ENCODE measurements around the gene IMPACT.
A peak's percentile ranks its signal among the peaks of the same experiment; 100 is the strongest.

Gene IMPACT

GRCh38 chr18:24485681-24486080 lies 59.2 kb downstream of the IMPACT start:
- Histone ChIP-seq H2AFZ (ENCODE audit: low read length) (no peak overlapping the region), H3K79me2 (ENCODE audit: low read length) (no peaks in the 10 kb centered on the region), H3K9ac (ENCODE audit: low read length) (no peak overlapping the region), H4K20me1 (ENCODE audit: insufficient read depth, low read length) (no peaks in the 10 kb centered on the region), H3K27me3 (replicated peaks; ENCODE audit: insufficient read depth, low read length) (no peaks in the 10 kb centered on the region), H3K4me3 (ENCODE audit: low read length) (no peak overlapping the region), H3K27ac (ENCODE audit: low read length) (no peak overlapping the region), H3K9me2 (replicated peaks; ENCODE audit: insufficient read depth, low read length) (no peaks in the 10 kb centered on the region), H3K4me1 (ENCODE audit: low read length) (peaks cover 4% of the 10 kb centered on the region; the same call in 1 of the 2 replicates), H3K36me3 (replicated peaks; ENCODE audit: insufficient read depth, low read length) (no peaks in the 10 kb centered on the region), H3F3A (ENCODE audit: insufficient read depth, low read length) (0 out of 2 replicates have a peak, but pooled peaks cover 2% of the 10 kb centered on the region), H3K4me2 (ENCODE audit: low read depth, low read length) (no peak overlapping the region), H3K9me3 (replicated peaks; ENCODE audit: insufficient read depth, low read length) (no peaks in the 10 kb centered on the region)
- no peak for DNase-seq
- TF ChIP-seq EZH2phosphoT487 (IDR thresholded peaks at IDR 0.05; ENCODE audit: low read length): no peak
- TF ChIP-seq EZH2 (optimal IDR thresholded peaks at IDR 0.05; ENCODE audit: low read depth, low read length): no peak

- no peak overlapping the region for H3K27ac ChIP-seq (ENCODE audit: low read length)
- peaks cover 6% of the 10 kb centered on the region for H3K4me1 ChIP-seq (ENCODE audit: low read length)
- H3K4me3 ChIP-seq (ENCODE audit: low read length): no peak overlapping the region
- no peaks in the 10 kb centered on the region for H4K20me1 ChIP-seq (ENCODE audit: insufficient read depth, low read length)
- H3K36me3 ChIP-seq (replicated peaks; ENCODE audit: insufficient read depth, low read length): no peaks in the 10 kb centered on the region
- H2AFZ ChIP-seq (ENCODE audit: low read length): no peak overlapping the region
- H3K9me2 ChIP-seq (replicated peaks; ENCODE audit: insufficient read depth, low read length): no peaks in the 10 kb centered on the region
- no peaks in the 10 kb centered on the region for H3K9me3 ChIP-seq (replicated peaks; ENCODE audit: insufficient read depth, low read length)
- no peak overlapping the region for H3K9ac ChIP-seq (ENCODE audit: low read length)
- DNase-seq: no peak
- TF ChIP-seq CTCF (IDR thresholded peaks at IDR 0.05; ENCODE audit: low read length) (no peak), EZH2phosphoT487 (IDR thresholded peaks at IDR 0.05; ENCODE audit: low read length) (no peak), EZH2 (optimal IDR thresholded peaks at IDR 0.05; ENCODE audit: low read depth, low read length) (no peak)
- H3K27me3 ChIP-seq (replicated peaks; ENCODE audit: insufficient read depth, low read length): no peaks in the 10 kb centered on the region
- no peak overlapping the region for H3K4me2 ChIP-seq (ENCODE audit: low read depth, low read length)
- no peaks in the 10 kb centered on the region for H3K79me2 ChIP-seq (ENCODE audit: low read length)
- peaks cover 4% of the 10 kb centered on the region; the same call in 1 of the 2 replicates for H3F3A ChIP-seq (ENCODE audit: insufficient read depth, low read length)
Measured at GRCh38 chr18:24486684-24487083, 60.2 kb downstream of the IMPACT start.

DNA sequence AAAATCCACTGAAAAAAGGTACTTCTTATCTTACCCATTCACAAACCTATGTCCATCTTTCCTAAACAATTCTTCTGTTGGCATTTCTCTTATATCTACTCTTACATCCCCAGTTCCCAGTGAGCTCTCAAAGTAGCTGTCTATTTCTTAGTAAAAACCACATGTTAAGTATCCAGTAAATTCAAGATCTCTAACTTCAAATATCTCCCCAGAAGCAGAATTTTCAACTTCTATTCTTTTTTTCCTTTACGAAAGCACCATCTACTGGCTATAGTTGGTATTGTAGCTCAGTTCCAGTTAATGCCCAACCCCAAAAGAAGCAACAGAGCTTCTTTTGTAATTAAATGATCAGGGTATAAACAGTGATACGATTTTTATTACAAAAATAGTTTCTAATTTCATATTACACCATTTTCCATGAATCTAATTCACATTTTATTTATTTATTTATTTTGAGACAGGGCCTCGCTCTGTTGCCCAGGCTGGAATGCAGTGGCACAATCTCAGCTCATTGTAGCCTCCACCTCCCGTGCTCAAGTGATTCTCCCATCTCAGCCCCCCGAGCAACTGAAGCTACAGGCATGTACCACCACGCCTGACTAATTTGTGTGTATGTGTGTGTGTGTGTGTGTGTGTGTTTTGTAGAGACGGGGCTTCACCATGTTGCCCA lies 62.5 kb downstream of the IMPACT start:
- H3K9ac ChIP-seq (ENCODE audit: low read length): no peak overlapping the region
- H3K27me3 ChIP-seq (replicated peaks; ENCODE audit: insufficient read depth, low read length): no peaks in the 10 kb centered on the region
- TF ChIP-seq EZH2phosphoT487 (IDR thresholded peaks at IDR 0.05; ENCODE audit: low read length) (no peak), CTCF (IDR thresholded peaks at IDR 0.05; ENCODE audit: low read length) (peak; percentile 76)
- H3K4me1 ChIP-seq (ENCODE audit: low read length): peaks cover 12% of the 10 kb centered on the region
- no peaks in the 10 kb centered on the region for H3K9me2 ChIP-seq (replicated peaks; ENCODE audit: insufficient read depth, low read length)
- H4K20me1 ChIP-seq (ENCODE audit: insufficient read depth, low read length): no peaks in the 10 kb centered on the region
- no peak overlapping the region for H3K4me3 ChIP-seq (ENCODE audit: low read length)
- H3K27ac ChIP-seq (ENCODE audit: low read length): no peak overlapping the region
- no peak overlapping the region for H3K4me2 ChIP-seq (ENCODE audit: low read depth, low read length)
- no peak overlapping the region for H2AFZ ChIP-seq (ENCODE audit: low read length)
- H3K9me3 ChIP-seq (replicated peaks; ENCODE audit: insufficient read depth, low read length): no peaks in the 10 kb centered on the region
- no peaks in the 10 kb centered on the region for H3K79me2 ChIP-seq (ENCODE audit: low read length)
- peaks cover 18% of the 10 kb centered on the region for H3F3A ChIP-seq (ENCODE audit: insufficient read depth, low read length)
- peak; percentile 66 for DNase-seq
- no peaks in the 10 kb centered on the region for H3K36me3 ChIP-seq (replicated peaks; ENCODE audit: insufficient read depth, low read length)

DNA sequence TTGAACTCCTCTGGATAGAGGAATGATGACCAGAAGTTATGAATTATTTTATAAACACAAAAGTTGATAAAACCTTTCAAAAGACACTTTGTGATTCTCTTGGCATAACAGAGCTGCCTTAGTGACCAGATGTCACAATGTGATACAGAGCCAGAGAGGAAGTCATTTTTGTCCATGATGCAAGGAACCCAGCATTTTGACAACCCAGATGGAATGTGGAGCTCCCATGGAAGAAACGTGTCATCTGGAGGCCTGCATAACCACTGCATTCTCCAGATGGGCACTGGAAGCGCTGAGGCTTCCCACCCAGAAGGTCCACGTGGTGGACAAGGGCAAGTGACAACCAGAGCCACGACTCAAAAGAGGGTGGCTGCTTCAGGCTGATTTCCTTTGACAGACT lies 64.1 kb downstream of the IMPACT start:
- DNase-seq: no peak
- no peak overlapping the region for H2AFZ ChIP-seq (ENCODE audit: low read length)
- no peaks in the 10 kb centered on the region for H3K9me3 ChIP-seq (replicated peaks; ENCODE audit: insufficient read depth, low read length)
- no peak overlapping the region for H3K4me2 ChIP-seq (ENCODE audit: low read depth, low read length)
- H3K27me3 ChIP-seq (replicated peaks; ENCODE audit: insufficient read depth, low read length): no peaks in the 10 kb centered on the region
- H4K20me1 ChIP-seq (ENCODE audit: insufficient read depth, low read length): no peaks in the 10 kb centered on the region
- H3K9ac ChIP-seq (ENCODE audit: low read length): no peak overlapping the region
- H3K27ac ChIP-seq (ENCODE audit: low read length): no peak overlapping the region
- peaks cover 12% of the 10 kb centered on the region for H3K4me1 ChIP-seq (ENCODE audit: low read length)
- H3F3A ChIP-seq (ENCODE audit: insufficient read depth, low read length): peaks cover 18% of the 10 kb centered on the region
- no peaks in the 10 kb centered on the region for H3K9me2 ChIP-seq (replicated peaks; ENCODE audit: insufficient read depth, low read length)
- TF ChIP-seq EZH2phosphoT487 (IDR thresholded peaks at IDR 0.05; ENCODE audit: low read length) (no peak), CTCF (IDR thresholded peaks at IDR 0.05; ENCODE audit: low read length) (no peak)
- no peaks in the 10 kb centered on the region for H3K36me3 ChIP-seq (replicated peaks; ENCODE audit: insufficient read depth, low read length)
- H3K4me3 ChIP-seq (ENCODE audit: low read length): no peak overlapping the region
- H3K79me2 ChIP-seq (ENCODE audit: low read length): no peaks in the 10 kb centered on the region
